ENCODE results near the gene MYRFL.

The MYRFL gene

DNA sequence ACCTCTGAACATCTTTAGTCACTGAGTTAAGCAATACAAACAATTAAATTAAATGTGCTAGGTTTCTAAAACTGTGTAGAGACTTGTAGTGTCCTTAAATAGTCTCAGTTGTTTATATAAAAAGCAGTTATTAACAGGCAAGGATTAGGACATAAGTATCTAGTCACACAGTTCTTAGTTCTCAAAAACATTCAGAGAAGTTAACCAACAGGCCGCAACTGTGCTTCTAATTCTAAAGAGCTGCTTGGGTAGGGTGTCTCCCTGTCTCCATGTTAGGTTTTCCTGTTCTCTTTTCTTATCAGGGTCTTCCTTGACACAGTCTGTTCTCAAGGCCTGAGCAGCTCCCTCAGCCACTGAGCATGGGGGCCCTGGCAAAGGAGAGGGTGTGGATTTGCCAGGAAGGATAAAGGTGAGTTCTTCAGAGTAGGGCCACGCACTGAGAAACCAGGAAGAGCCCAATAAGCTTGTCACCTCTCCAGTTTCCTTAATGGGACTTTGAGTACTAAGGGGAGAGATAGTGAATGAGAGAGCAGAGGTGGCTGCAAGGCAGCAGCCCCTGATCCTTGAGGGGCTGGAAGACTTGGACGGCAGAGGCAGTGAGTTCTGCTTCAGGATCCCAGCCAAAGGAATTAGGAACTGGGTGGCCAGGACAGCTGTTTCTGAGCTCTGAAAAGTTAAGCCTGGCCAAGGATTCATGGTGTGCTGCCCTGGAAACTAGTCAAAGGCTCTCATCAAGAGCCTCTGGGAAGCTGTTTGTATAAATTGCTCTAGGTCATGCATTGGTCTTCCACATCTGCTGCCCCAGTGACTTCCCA, 177.3 kb downstream of the MYRFL start:
- H2AFZ ChIP-seq (ENCODE audit: low read depth): no peak overlapping the region
- no peak overlapping the region for H3K27ac ChIP-seq
- no peaks in the 10 kb centered on the region for H3K79me2 ChIP-seq (ENCODE audit: insufficient read depth, low read depth)
- TF ChIP-seq, protein P1, sequence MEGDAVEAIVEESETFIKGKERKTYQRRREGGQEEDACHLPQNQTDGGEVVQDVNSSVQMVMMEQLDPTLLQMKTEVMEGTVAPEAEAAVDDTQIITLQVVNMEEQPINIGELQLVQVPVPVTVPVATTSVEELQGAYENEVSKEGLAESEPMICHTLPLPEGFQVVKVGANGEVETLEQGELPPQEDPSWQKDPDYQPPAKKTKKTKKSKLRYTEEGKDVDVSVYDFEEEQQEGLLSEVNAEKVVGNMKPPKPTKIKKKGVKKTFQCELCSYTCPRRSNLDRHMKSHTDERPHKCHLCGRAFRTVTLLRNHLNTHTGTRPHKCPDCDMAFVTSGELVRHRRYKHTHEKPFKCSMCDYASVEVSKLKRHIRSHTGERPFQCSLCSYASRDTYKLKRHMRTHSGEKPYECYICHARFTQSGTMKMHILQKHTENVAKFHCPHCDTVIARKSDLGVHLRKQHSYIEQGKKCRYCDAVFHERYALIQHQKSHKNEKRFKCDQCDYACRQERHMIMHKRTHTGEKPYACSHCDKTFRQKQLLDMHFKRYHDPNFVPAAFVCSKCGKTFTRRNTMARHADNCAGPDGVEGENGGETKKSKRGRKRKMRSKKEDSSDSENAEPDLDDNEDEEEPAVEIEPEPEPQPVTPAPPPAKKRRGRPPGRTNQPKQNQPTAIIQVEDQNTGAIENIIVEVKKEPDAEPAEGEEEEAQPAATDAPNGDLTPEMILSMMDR (conservative IDR thresholded peaks at IDR 0.05; ENCODE audit: low read depth, low read length): no peak
- no peak overlapping the region for H3K9ac ChIP-seq
- peaks cover 42% of the 10 kb centered on the region for H3K4me1 ChIP-seq (ENCODE audit: low read depth, poor library complexity, severe bottlenecking)
- no peaks in the 10 kb centered on the region for H4K20me1 ChIP-seq (ENCODE audit: insufficient read depth)
- no peaks in the 10 kb centered on the region for H3K36me3 ChIP-seq (ENCODE audit: insufficient read depth)
- no peak overlapping the region for H3K4me2 ChIP-seq
- H3K4me3 ChIP-seq (IDR thresholded peaks at IDR 0.05; ENCODE audit: insufficient read depth, low read depth, low read length): no peak overlapping the region
- no peaks in the 10 kb centered on the region for H3K27me3 ChIP-seq (ENCODE audit: insufficient read depth, low read depth)

DNA sequence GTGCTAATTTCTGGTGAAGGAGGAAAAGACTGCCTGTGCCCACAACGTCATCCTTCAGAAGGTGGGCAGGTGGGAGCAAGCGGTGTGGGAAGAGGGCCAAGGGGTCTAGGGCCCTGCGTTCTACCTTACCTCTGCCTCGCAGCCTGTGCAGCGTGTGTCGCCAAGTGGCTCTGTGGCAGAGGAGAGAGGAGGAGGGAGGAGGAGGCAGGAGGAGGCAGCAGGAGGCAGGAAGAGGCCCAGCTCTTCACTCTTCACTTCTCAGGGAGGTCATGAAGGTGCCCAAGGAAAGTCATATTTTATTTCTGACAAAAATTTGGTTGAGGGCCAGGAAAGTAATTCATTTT, 177.9 kb downstream of the MYRFL start:
- peaks cover 48% of the 10 kb centered on the region for H3K4me1 ChIP-seq (ENCODE audit: low read depth, poor library complexity, severe bottlenecking)
- H3K27me3 ChIP-seq (ENCODE audit: insufficient read depth, low read depth): no peaks in the 10 kb centered on the region
- no peak overlapping the region for H3K4me2 ChIP-seq
- no peak overlapping the region for H3K4me3 ChIP-seq (IDR thresholded peaks at IDR 0.05; ENCODE audit: insufficient read depth, low read depth, low read length)
- no peaks in the 10 kb centered on the region for H3K36me3 ChIP-seq (ENCODE audit: insufficient read depth)
- H3K79me2 ChIP-seq (ENCODE audit: insufficient read depth, low read depth): no peaks in the 10 kb centered on the region
- no peak overlapping the region for H2AFZ ChIP-seq (ENCODE audit: low read depth)
- no peaks in the 10 kb centered on the region for H4K20me1 ChIP-seq (ENCODE audit: insufficient read depth)
- TF ChIP-seq, protein P1 (conservative IDR thresholded peaks at IDR 0.05; ENCODE audit: low read depth, low read length): no peak
- H3K27ac ChIP-seq: no peak overlapping the region
- no peak overlapping the region for H3K9ac ChIP-seq

DNA sequence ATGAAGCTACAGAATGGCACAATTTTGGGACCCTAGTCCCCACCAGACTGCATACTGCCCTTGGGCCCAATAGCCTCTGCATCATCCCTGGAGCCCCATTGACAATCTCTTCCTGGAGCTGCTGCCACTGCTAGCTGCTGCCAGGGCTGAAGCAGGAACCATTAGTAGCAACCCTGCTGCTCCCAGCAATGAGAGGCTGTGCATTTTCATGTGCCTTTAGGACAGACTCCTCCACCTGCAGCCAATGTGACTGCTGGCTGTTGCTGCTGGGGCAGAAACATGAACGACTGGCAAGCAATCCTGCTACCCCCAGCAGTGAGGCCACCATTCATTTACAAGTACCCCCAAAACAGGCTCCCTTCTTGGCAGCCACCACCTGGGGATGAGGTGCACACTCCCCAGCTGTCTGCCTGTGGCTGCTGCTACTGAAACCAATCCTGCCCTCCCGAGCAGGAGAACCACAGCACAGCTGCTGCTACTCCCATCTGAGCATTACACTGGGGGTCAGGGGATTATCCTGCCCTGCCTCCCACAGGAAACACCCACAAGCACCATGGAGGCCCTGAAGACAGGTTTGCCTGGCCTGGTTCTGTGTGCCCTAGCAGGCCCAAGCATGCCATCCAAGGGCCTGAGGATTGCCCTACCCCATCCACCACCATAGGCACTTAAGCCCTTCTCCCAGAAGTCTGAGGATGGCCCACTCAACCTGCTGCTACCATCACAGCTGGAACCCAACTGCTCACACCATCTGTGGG, 181.0 kb downstream of the MYRFL start:
- no peaks in the 10 kb centered on the region for H4K20me1 ChIP-seq (ENCODE audit: insufficient read depth)
- no peaks in the 10 kb centered on the region for H3K79me2 ChIP-seq (ENCODE audit: insufficient read depth, low read depth)
- no peaks in the 10 kb centered on the region for H3K27me3 ChIP-seq (ENCODE audit: insufficient read depth, low read depth)
- no peaks in the 10 kb centered on the region for H3K36me3 ChIP-seq (ENCODE audit: insufficient read depth)
- peak overlapping the region; percentile 64 for H3K27ac ChIP-seq
- H3K9ac ChIP-seq: peak overlapping the region; percentile 8; the same call in 1 of the 2 replicates
- no peak overlapping the region for H3K4me3 ChIP-seq (IDR thresholded peaks at IDR 0.05; ENCODE audit: insufficient read depth, low read depth, low read length)
- TF ChIP-seq, protein P1 (conservative IDR thresholded peaks at IDR 0.05; ENCODE audit: low read depth, low read length): no peak
- peak overlapping the region; percentile 52 for H3K4me2 ChIP-seq
- H3K4me1 ChIP-seq (ENCODE audit: low read depth, poor library complexity, severe bottlenecking): peaks cover 41% of the 10 kb centered on the region
- peak overlapping the region; percentile 45 for H2AFZ ChIP-seq (ENCODE audit: low read depth)

DNA sequence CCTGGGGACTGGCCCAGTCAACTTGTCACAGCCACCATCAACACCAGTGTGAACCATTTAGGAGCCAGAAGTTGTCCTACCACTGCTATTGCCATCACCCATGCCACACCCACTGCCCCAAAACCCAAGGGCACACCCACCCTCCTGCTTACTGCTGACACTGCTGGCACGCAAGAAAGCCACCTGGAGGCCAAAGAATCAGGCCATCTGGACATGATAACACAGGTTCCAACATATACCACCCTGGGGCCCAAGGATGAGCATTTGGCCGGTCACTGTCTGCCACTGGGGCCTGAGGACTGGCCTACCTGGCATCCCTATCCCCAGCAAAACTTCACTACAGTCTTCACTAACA, 181.6 kb downstream of the MYRFL start:
- Histone ChIP-seq H3K4me2 (peak overlapping the region; percentile 52), H4K20me1 (ENCODE audit: insufficient read depth) (no peaks in the 10 kb centered on the region), H3K79me2 (ENCODE audit: insufficient read depth, low read depth) (no peaks in the 10 kb centered on the region), H3K27ac (peak overlapping the region; percentile 64), H2AFZ (ENCODE audit: low read depth) (peak overlapping the region; percentile 45; the same call in 1 of the 2 replicates), H3K9ac (peak overlapping the region; percentile 8; the same call in 1 of the 2 replicates), H3K4me1 (ENCODE audit: low read depth, poor library complexity, severe bottlenecking) (peaks cover 44% of the 10 kb centered on the region), H3K36me3 (ENCODE audit: insufficient read depth) (no peaks in the 10 kb centered on the region), H3K4me3 (IDR thresholded peaks at IDR 0.05; ENCODE audit: insufficient read depth, low read depth, low read length) (no peak overlapping the region), H3K27me3 (ENCODE audit: insufficient read depth, low read depth) (no peaks in the 10 kb centered on the region)
- TF ChIP-seq, protein P1 (conservative IDR thresholded peaks at IDR 0.05; ENCODE audit: low read depth, low read length): no peak; the same call in 1 of the 2 replicates
